ENCODE data around the gene LIPG.

- TF ChIP-seq POLR2A (IDR thresholded peaks at IDR 0.05) (no peak), CTCF (IDR thresholded peaks at IDR 0.05) (no peak)
Measured at GRCh38 chr18:49601211-49601610, 39.4 kb downstream of the LIPG start.

All from esophagus squamous epithelium (tissue), 4 donors.